Inflammatory macrophage treated with lipopolysaccharide for 1 hour (primary cell): ENCODE data around the gene HMGN3.
A peak's percentile ranks its signal among the peaks of the same experiment; 100 is the strongest.
"Not testable (repeated sequence)": the region's sequence is repeated elsewhere in the genome, so short reads cannot be mapped to it uniquely, and the experiment has no call there.

Experiments
- DNase-seq, 2 donors: peaks; one replicate each; pipeline ENCODE4 v3.0.0-alpha.2; 2020 to 2022

Gene HMGN3

GRCh38 chr6:79234150-79235022 is at the start of gene HMGN3:
Gene HMGN3, minus strand, starts transcription at chr6:79234682.
- DNase-seq: peak; percentile 93 to 96

GRCh38 chr6:79280756-79281155 is 46.3 kb upstream of the HMGN3 start:
- no peak for DNase-seq

- no peak for DNase-seq
Observed at GRCh38 chr6:79277109-79277508, 42.6 kb upstream of the HMGN3 start.

GRCh38 chr6:79269877-79270276 is 35.4 kb upstream of the HMGN3 start:
- DNase-seq: no peak

- DNase-seq: no peak
Observed at GRCh38 chr6:79267128-79267527, 32.6 kb upstream of the HMGN3 start.

GRCh38 chr6:79266051-79266450 is 31.6 kb upstream of the HMGN3 start:
- DNase-seq: no peak

- no peak for DNase-seq
Observed at GRCh38 chr6:79263359-79263758, 28.9 kb upstream of the HMGN3 start.

GRCh38 chr6:79261666-79262065 is 27.2 kb upstream of the HMGN3 start:
- no peak for DNase-seq

- no peak for DNase-seq
Observed at GRCh38 chr6:79260772-79261171, 26.3 kb upstream of the HMGN3 start.

GRCh38 chr6:79257381-79258205 is 23.1 kb upstream of the HMGN3 start:
- DNase-seq: no peak

GRCh38 chr6:79256770-79257169 is 22.3 kb upstream of the HMGN3 start:
- DNase-seq: not testable (repeated sequence)

GRCh38 chr6:79255086-79255485 is 20.6 kb upstream of the HMGN3 start:
- not testable (repeated sequence) for DNase-seq

GRCh38 chr6:79250559-79250958 is 16.1 kb upstream of the HMGN3 start:
- no peak for DNase-seq

GRCh38 chr6:79250107-79250514 is 15.6 kb upstream of the HMGN3 start:
- DNase-seq: peak in 1 of 2 donors; percentile 31

- no peak for DNase-seq
Observed at GRCh38 chr6:79249136-79249535, 14.7 kb upstream of the HMGN3 start.

GRCh38 chr6:79246891-79247290 is 12.4 kb upstream of the HMGN3 start:
- DNase-seq: no peak

GRCh38 chr6:79241228-79241627 is 6.7 kb upstream of the HMGN3 start:
- no peak for DNase-seq

- DNase-seq: peak in 1 of 2 donors; percentile 33
Observed at GRCh38 chr6:79240509-79240908, 6.0 kb upstream of the HMGN3 start.

- DNase-seq: no peak
Observed at GRCh38 chr6:79239536-79240168, 5.2 kb upstream of the HMGN3 start.

- peak; percentile 27 to 47 for DNase-seq
Observed at GRCh38 chr6:79238919-79239318, 4.4 kb upstream of the HMGN3 start.

GRCh38 chr6:79236711-79237110 is 2.2 kb upstream of the HMGN3 start:
- no peak for DNase-seq

- peak; percentile 80 to 92 for DNase-seq
Observed at GRCh38 chr6:79233611-79234149, 802 bp downstream of the HMGN3 start.
